MG63 (cell line): Measurements from ENCODE around the gene ST6GALNAC2. TPM values are rescaled to one million over a fixed set of nuclear protein-coding genes. Genes with fewer than 3 reads are reported as not detected.
A peak's percentile ranks its signal among the peaks of the same experiment; 100 is the strongest.

Experiments used
- DNase-seq: peaks from one replicate; pipeline ENCODE4 v3.0.0-alpha.2; 2020
- H3K27me3 ChIP-seq: fragments of 250-450 bp; sonication (Bioruptor Pico); 2 replicates; pipeline ENCODE4 v1.5.1; 2020; ENCODE audit warnings: mild to moderate bottlenecking, moderate library complexity
- H3K36me3 ChIP-seq: fragments of 250-450 bp; sonication (Bioruptor Pico); 2 replicates; pipeline ENCODE4 v1.5.1; 2020; ENCODE audit warnings: mild to moderate bottlenecking, moderate library complexity
- H3K4me3 ChIP-seq: fragments of 250-450 bp; sonication (Bioruptor Pico); 2 replicates; pipeline ENCODE4 v1.5.1; 2020; ENCODE audit warnings: mild to moderate bottlenecking, moderate library complexity
- H3K9me3 ChIP-seq: fragments of 250-450 bp; sonication (Bioruptor Pico); 2 replicates; pipeline ENCODE4 v1.5.1; 2020; ENCODE audit warnings: mild to moderate bottlenecking, moderate library complexity
- total RNA-seq: library from RNA; depleted of rRNA; stranded (reverse); fragments of >200 nt; shearing (Covaris generic); gene quantifications from 2 replicates; pipeline ENCODE4 v1.2.3, GENCODE V29; 2014; ENCODE audit warnings: low replicate concordance

ST6GALNAC2 gene
- total RNA-seq, 1 experiment from 2014 or later, result 0.30 TPM

DNA sequence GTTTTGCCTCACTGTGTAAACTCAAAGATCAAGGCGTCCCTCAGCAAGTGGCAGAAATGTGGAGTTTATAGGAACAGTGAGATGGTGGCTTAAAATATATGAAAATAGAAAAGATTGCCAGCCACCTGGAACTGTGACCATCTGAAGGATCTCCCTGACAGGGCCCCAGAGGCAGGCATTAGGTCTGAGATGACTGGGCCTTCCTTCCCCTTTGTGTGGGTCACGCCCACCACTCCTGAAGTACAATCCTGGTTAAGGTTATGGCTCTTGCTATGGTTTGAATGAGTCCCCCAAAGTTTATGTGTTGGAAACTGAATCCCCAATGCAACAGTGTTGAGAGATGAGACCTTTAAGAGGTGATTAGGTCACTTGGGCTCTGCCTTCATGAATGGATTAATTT lies 6.4 kb downstream of the ST6GALNAC2 start:
- Histone ChIP-seq H3K36me3 (no peaks in the 10 kb centered on the region), H3K4me3 (no peak overlapping the region), H3K27me3 (no peaks in the 10 kb centered on the region), H3K9me3 (no peaks in the 10 kb centered on the region)
- no peak for DNase-seq

DNA sequence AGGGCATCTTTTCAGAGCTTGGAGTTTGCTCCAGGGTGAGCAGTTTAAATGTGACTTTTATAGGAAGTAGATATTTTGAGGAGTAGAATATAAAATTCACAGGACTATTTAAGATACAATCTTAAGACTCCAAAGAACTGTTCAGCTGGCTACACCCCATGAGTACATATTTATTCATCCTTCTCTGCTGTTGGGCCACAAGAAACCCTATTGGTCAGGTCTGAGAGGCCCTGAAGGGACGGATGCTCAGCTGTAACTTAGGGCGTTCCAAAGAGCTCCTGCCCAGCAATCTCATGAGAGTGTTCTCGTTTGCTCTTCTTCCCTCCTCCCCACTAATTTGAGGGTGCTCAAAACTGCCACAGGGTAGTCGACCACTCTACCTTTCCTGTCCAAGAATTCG lies 7.3 kb downstream of the ST6GALNAC2 start:
- H3K27me3 ChIP-seq, result no peaks in the 10 kb centered on the region
- no peaks in the 10 kb centered on the region for H3K9me3 ChIP-seq
- H3K36me3 ChIP-seq, result no peaks in the 10 kb centered on the region
- no peak overlapping the region for H3K4me3 ChIP-seq
- DNase-seq, result no peak

DNA sequence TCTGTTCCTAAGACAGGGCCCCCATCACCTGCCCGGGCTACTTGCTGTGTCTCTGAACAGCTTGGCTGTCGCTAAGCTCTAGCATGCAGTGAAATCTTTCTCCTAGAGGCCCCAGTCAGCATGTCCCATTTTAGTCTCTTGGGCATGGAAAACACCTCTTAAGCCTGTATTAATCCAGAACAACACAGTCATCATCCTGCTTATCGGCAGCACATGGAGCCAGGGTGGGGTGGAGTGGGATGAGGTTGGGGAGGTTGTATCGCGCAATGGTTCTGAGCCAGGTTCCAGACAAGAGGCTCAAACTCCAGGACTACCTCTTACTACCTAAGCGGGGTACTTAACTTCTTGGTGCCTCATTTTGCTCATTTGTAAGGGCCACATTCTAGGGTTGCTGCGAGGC lies 7.8 kb downstream of the ST6GALNAC2 start:
- no peak for DNase-seq
- Histone ChIP-seq H3K9me3 (no peaks in the 10 kb centered on the region), H3K4me3 (no peak overlapping the region), H3K27me3 (no peaks in the 10 kb centered on the region), H3K36me3 (no peaks in the 10 kb centered on the region)

DNA sequence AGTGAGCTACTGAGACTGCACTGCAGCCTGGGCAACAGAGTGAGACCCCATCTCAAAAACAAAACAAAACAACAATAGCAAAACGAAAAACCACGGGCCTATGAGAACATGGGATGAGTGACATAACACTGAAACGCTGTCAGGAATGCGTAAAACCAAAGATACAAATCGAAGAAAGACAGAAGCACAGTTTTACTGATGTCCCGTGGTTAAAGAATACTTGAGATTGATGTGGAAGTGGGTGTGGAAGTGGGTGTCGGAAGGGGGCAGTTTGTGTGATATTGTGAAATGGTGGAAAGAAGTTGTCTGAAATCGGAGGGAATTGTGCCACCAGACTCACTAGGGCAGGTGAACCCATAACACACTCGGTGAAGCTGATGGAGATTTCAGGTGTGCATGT lies 9.5 kb downstream of the ST6GALNAC2 start:
- Histone ChIP-seq H3K9me3 (no peaks in the 10 kb centered on the region), H3K36me3 (no peaks in the 10 kb centered on the region), H3K27me3 (no peaks in the 10 kb centered on the region), H3K4me3 (no peak overlapping the region)
- no peak for DNase-seq

DNA sequence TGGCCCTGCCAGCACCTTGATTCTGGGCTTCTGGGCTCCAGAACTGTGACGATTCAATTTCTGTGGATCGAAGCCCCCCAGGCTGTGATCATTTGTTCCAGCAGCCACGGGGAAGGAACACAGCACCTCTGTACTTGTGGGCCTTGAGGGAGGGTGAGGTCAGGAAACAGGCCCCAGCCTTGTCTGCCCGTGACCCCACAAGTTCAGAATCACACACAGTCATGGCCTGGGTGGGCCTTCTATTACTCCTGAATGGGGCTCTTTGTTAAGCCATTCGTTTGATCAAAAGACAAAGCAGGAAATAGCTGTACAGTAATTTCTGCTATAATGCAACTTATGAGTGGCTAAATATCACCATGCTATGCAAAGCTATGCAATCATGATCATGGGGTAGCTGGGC lies 10.1 kb downstream of the ST6GALNAC2 start:
- H3K9me3 ChIP-seq, result no peaks in the 10 kb centered on the region
- 0 out of 2 replicates have a peak, but pooled peaks cover 4% of the 10 kb centered on the region for H3K36me3 ChIP-seq
- H3K27me3 ChIP-seq, result no peaks in the 10 kb centered on the region
- no peak overlapping the region for H3K4me3 ChIP-seq
- no peak for DNase-seq

DNA sequence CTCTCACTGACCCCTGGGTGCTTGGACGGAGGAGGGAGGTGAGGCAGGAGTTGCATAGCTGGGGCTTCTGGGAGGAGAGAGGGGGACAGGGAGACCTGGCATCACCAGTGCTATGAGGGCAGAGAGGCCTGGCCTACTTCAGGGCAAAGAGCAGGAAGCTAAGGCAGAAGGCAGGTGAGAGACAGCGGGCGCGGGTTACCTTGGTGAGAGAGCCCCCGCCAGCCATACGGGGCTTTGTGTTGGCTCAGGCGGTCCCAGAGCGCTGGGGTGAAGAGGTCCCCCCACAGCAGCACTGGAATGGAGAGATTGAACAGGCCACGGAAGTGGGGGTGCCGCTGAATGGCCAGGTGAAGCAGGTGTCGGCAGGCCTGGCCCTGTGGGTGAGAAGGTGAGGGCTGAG lies 11.5 kb downstream of the ST6GALNAC2 start:
- no peak for DNase-seq
- Histone ChIP-seq H3K27me3 (no peaks in the 10 kb centered on the region), H3K36me3 (0 out of 2 replicates have a peak, but pooled peaks cover 4% of the 10 kb centered on the region), H3K9me3 (no peaks in the 10 kb centered on the region), H3K4me3 (no peak overlapping the region)

DNA sequence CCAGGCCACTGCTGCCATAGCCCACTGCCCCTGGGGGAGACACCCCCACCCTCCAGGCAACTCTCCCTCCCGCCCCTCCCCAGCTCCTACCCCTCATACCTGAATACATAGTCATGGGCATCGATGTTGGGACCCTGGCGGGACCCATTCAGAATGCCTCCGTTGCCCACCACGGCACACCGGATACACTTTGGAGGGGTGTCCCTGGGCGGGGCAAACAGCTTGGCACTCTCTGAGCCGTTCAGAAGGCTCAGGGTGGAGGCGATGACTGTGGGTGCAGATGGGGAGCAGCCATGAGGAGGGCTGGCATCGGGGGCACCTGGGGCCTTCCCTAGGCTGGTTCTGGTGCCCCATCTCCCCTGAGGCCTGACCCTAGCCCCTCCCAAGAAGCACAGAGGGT lies 12.6 kb downstream of the ST6GALNAC2 start:
- Histone ChIP-seq H3K4me3 (no peak overlapping the region), H3K36me3 (0 out of 2 replicates have a peak, but pooled peaks cover 4% of the 10 kb centered on the region), H3K9me3 (no peaks in the 10 kb centered on the region), H3K27me3 (no peaks in the 10 kb centered on the region)
- DNase-seq, result no peak

DNA sequence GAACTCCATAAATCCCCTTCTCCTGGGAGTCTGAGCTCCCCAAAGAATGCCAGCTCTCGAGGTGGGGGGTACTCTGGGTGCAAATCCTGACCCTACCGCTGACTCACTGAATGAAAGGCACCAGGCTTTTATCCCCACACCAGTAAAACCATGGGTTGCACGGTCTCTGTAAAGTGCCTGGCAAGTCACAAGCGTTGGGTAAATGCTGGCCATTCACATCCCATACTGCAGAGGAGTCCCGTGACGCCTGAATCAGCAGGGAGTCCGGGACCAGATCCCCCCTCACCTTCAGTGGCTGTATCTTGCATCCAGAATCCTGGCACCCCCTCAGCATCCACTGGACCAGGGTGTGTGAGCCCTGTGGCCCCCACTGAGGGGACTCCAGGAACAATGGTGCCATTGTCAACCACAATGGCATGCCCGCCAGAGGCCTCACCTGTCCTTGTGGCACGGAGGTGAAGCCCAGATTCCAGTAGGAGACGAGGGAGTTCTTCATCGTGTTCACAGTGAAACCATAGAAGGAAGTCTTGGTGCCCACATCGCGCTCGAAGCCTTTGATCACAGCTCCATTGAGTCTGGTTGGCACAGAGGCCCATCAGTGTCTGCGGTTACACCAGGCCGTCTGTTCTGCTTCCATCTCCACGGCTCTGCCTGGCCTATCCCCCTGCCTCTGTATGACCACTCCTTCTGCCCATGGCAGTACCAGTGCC lies 13.3 kb downstream of the ST6GALNAC2 start:
- Histone ChIP-seq H3K36me3 (peaks cover 6% of the 10 kb centered on the region; the same call in 1 of the 2 replicates), H3K9me3 (no peaks in the 10 kb centered on the region), H3K4me3 (no peak overlapping the region), H3K27me3 (no peaks in the 10 kb centered on the region)
- no peak for DNase-seq

DNA sequence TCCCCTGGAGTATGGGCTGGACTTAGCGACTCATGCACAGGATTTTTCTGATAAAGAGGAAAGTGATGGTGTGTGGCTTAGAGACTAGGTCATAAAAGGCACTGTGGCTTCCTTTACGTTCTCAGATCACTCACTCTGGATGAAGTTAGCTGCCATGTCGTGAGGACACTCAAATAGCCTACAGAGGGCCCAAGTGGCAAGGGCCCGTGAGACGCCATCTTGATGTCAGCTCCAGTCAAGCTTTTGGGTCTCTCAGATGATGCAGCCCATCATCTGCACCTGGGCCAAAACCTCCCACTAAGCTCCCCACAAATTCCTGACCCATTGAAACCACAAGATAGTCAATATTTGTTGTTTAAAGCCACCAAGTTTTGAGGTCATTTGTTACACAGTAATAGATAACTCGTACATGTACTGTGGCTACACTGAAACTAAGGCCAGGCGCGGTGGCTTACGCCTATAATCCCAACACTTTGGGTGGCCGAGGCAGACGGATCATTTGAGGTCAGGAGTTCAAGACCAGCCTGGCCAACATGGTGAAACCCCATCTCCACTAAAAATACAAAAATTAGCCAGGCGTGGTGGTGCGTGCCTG lies 14.7 kb downstream of the ST6GALNAC2 start:
- DNase-seq, result no peak
- no peaks in the 10 kb centered on the region for H3K9me3 ChIP-seq
- H3K27me3 ChIP-seq, result no peaks in the 10 kb centered on the region
- peaks cover 18% of the 10 kb centered on the region for H3K36me3 ChIP-seq
- H3K4me3 ChIP-seq, result no peak overlapping the region

DNA sequence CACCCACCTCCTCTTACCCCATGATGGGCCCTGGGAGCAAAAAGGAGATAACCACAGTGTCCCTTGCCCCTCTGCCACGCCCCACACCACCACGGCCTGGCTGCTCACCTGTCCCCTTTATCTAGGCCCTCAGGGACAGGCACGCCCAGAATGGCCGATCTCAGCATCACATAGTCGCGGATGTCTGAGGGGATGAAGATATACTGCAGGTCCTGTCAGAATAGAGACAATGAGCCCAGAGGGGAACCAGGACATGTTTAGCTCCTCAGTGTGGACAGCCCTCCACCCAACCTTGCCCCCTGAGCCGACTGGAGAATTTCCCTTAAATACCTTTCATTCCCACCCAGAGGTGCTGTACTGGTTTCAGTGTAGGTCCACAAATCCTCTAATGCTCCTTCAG lies 15.2 kb downstream of the ST6GALNAC2 start:
- Histone ChIP-seq H3K4me3 (no peak overlapping the region), H3K9me3 (no peaks in the 10 kb centered on the region), H3K27me3 (no peaks in the 10 kb centered on the region), H3K36me3 (peaks cover 23% of the 10 kb centered on the region)
- DNase-seq, result no peak

DNA sequence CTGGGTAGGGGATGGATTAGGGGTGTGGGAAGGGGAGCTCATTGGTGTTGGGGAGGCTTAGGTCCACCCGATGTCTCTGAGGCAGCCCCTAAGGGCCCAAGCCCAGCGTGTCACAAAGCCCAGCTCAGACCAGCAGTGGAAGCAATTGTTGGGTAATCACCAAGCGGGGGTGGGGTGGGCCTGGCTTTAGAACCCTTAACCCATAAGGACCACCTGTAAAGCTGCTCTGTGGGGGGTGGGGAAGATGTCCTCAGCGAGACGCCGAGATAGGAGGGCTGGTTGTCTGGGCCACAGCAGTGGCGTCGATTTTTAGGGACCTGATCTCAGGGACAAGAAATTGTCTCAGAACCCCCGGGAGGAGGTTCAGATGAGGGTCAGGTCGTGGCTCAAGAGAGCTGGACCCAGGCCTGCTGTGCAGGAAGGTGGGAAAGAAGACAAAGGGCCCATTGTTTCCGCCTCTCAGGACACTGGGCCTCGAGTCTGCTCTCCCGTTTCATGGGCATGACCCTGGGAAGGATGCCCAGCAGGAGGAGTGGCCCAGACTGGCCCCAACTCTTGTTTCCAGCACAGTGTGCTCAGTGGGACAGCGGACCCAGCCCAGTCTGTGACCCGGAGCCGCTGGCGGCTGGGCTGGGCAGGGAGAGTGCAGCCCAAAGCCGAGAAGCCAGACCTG lies 15.9 kb downstream of the ST6GALNAC2 start:
- Histone ChIP-seq H3K4me3 (no peak overlapping the region), H3K27me3 (no peaks in the 10 kb centered on the region), H3K9me3 (no peaks in the 10 kb centered on the region), H3K36me3 (peaks cover 28% of the 10 kb centered on the region)
- DNase-seq, result peak; percentile 45

DNA sequence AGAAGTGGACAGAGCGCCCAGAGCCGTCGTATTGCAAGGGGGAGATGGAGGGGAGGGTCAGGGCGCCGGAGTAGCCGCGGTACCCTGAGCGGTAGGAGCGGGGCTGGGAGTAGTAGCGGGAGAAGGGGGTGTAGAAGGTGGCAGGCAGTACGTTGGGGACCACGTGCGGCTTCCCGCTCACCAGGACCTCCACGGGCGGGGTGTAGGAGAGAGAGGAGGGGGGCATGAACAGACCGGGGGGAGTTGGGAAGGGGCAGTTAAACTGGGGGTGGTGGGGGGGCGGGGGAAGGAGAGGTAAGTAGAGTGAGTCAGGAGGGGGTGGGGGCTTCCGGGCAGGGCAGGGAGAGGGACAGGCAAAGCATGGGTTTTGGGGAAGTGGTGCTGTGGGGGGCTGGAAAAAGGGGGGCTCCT lies 16.8 kb downstream of the ST6GALNAC2 start:
- Histone ChIP-seq H3K27me3 (no peaks in the 10 kb centered on the region), H3K4me3 (no peak overlapping the region), H3K9me3 (no peaks in the 10 kb centered on the region), H3K36me3 (peaks cover 31% of the 10 kb centered on the region)
- no peak for DNase-seq

DNA sequence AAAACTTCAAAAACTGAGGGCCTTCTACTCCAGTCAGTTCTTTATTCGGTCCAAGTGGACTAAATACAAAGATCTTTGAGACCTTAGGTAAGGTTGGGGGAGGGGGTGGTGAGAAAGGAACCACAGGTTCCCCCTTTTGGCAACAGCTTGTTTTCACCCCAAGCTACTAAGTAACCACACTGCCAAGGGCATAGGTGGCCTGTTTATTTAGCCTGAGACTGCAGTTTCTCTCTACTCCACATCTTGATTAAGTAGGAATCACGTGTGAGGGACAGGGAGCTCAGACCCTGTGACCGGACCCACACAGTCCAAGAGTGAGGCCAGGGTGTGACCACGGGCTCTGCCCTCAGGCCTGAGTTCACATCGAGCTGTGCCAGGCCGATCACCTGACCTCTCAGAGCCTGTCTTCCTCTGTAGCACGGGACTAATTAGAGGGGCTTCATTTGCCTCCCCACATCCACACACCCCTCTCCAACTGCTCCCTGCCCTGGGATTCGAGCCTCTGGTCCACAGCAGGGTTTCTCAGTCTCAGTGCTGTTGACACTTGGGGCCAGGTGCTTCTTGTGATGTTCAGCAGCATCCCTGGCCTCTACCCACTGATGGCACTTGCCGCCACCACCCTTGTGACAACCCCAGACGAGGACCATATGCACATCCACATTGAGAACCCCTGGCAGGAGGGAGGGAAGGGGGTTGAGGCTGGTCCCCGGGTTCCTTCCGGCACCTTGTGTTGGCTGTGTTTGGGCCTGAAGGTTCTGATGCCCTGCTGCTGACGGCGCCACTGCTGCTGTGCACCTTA lies 17.8 kb downstream of the ST6GALNAC2 start:
- Histone ChIP-seq H3K9me3 (no peaks in the 10 kb centered on the region), H3K36me3 (peaks cover 39% of the 10 kb centered on the region), H3K27me3 (no peaks in the 10 kb centered on the region), H3K4me3 (no peak overlapping the region)
- no peak for DNase-seq

DNA sequence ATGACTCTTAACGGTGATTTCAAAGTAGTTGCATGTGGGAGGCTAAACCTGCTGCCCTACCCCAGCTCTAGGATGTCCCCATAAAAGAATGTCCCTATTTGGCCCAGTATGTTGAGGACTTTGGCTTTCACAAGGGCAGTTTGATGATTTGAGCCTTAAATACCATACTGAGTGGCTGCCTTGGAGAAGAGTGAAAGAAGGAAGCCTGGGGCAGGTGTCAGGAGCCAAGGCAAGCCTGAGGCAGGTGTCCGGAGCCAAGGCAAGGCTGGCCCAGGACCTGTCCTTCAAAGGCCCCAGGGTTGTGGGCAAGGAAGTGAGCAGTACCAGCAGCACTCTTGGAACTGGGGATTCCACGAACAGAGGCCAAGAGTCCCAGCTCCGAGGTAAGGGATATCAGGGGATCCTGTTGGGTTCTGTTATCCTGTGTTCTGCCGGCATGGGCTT lies 18.6 kb downstream of the ST6GALNAC2 start:
- H3K4me3 ChIP-seq, result no peak overlapping the region
- DNase-seq, result no peak
- peaks cover 41% of the 10 kb centered on the region for H3K36me3 ChIP-seq
- H3K27me3 ChIP-seq, result no peaks in the 10 kb centered on the region
- no peaks in the 10 kb centered on the region for H3K9me3 ChIP-seq

DNA sequence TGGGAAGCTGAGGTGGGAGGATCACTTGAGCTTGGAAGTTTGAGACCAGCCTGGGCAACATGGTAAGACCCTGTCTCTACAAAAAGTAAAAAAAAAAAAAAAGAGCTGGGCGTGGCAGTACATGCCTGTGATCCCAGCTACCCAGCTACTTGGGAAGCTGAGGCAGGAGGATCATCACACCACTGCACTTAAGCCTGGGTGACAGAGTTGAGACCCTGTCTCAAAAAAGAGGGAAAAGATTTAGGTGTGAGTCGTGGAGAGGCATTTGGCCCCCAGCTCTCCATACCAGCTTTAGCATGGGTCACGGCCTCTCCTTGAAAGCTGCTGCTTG lies 19.1 kb downstream of the ST6GALNAC2 start:
- Histone ChIP-seq H3K9me3 (no peaks in the 10 kb centered on the region), H3K36me3 (peaks cover 45% of the 10 kb centered on the region), H3K27me3 (no peaks in the 10 kb centered on the region), H3K4me3 (no peak overlapping the region)
- no peak for DNase-seq

DNA sequence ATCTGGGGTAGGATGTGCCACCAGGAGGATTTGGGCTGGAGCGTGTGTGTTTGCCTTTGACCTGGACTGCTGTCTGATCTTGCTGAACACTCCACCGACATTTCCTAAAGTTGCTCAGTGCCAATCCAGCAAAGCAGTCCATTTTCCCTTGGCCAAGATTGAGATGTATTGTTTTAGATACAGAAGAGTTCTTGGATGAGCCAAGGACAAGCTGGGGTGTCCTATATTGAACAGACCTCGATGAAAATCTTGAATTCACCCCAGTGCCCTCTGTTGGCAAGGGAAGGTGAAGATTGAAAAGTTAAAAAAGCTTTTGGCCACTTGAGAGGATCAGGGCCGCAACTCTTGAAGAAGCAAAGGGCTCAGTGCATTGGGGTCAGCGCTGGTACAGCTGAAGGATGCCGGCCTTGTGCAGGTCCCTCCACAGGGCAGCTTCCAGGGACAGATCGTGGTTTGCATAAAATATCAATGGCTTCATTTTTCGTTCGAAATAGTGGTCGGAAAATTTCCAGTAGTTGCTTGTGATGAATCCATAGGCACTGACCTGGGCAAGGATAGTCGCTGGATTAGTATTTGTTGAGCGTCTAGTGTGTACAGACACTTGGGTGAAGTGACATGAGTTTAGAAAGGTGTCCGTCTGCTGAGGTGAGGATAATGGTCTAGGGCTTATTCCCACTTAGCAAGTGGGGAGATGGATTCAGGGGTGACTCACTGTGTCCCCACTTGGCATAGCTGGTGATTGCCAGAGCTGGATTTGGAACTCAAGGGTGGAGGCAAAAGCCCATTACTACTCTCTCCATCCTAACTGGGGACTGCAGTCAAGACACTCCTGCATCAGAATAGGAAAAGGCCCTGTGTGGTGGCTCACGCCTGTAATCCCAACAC lies 19.7 kb downstream of the ST6GALNAC2 start:
- Histone ChIP-seq H3K9me3 (no peaks in the 10 kb centered on the region), H3K27me3 (no peaks in the 10 kb centered on the region), H3K4me3 (no peak overlapping the region), H3K36me3 (peaks cover 51% of the 10 kb centered on the region)
- no peak for DNase-seq
